ACHN (cell line): ENCODE data around the gene KXD1.
"Not testable (repeated sequence)": the region's sequence is repeated elsewhere in the genome, so short reads cannot be mapped to it uniquely, and the experiment has no call there.

Experiments used
- DNase-seq: peaks from one replicate; pipeline ENCODE4 v3.0.0-alpha.2; 2015
- in situ Hi-C: cut with HindIII; loops from 2 replicates; pipeline ENCODE4 v1.10.0; 2017; ENCODE audit warnings: low sequenced_read_pairs, low pct_ligation_motif_present, low pct_unique_long_range_greater_than_20kb

Gene KXD1

GRCh38 chr19:18568367-18568766, 10.7 kb downstream of the KXD1 start:
- in situ Hi-C loops: no loop called here
- DNase-seq: no peak

- peak; percentile 97 for DNase-seq
- in situ Hi-C loops: no loop called here
Measured at GRCh38 chr19:18571564-18572344, 14.1 kb downstream of the KXD1 start, which contains the start of gene UBA52. TSS of gene UBA52 (plus strand) at chr19:18571857. CDS start at chr19:18573301, 1,444 bp downstream.

GRCh38 chr19:18574691-18575291, 17.1 kb downstream of the KXD1 start:
- no peak for DNase-seq
- in situ Hi-C loops: no loop called here

- DNase-seq: no peak
- in situ Hi-C loops: no loop called here
Measured at GRCh38 chr19:18576383-18576782, 18.7 kb downstream of the KXD1 start.

GRCh38 chr19:18577365-18577914, 19.8 kb downstream of the KXD1 start:
- DNase-seq: no peak
- in situ Hi-C loops: no loop called here

GRCh38 chr19:18580311-18580710, 22.6 kb downstream of the KXD1 start:
- in situ Hi-C loops: no loop called here
- no peak for DNase-seq

GRCh38 chr19:18586306-18586705, 28.6 kb downstream of the KXD1 start:
- in situ Hi-C loops: no loop called here
- DNase-seq: no peak

GRCh38 chr19:18587561-18587960, 29.9 kb downstream of the KXD1 start:
- DNase-seq: no peak
- in situ Hi-C loops: no loop called here

- in situ Hi-C loops: no loop called here
- no peak for DNase-seq
Measured at GRCh38 chr19:18587962-18588610, 30.4 kb downstream of the KXD1 start.

GRCh38 chr19:18588611-18589379, 31.1 kb downstream of the KXD1 start, which contains the start of gene REX1BD:
TSS of gene REX1BD (plus strand) at chr19:18588798. CDS start at chr19:18588802, 4 bp downstream.
- in situ Hi-C loops: no loop called here
- peak; percentile 68 for DNase-seq

- in situ Hi-C loops: no loop called here
- DNase-seq: peak; percentile 72
Measured at GRCh38 chr19:18589380-18590272, 32.0 kb downstream of the KXD1 start.

GRCh38 chr19:18590273-18591272, 32.9 kb downstream of the KXD1 start:
- no peak for DNase-seq
- in situ Hi-C loops: no loop called here

- DNase-seq: no peak
- in situ Hi-C loops: no loop called here
Measured at GRCh38 chr19:18591735-18592385, 34.2 kb downstream of the KXD1 start.

- DNase-seq, in situ Hi-C loops: not testable (repeated sequence)
Measured at GRCh38 chr19:18592732-18593131, 35.1 kb downstream of the KXD1 start.

- in situ Hi-C loops: no loop called here
- DNase-seq: no peak
Measured at GRCh38 chr19:18593367-18594095, 35.9 kb downstream of the KXD1 start.
